Heart right ventricle (tissue), 16 donors: ENCODE data around the gene CRIP2. TPM values are rescaled to one million over a fixed set of nuclear protein-coding genes. Genes with fewer than 3 reads are reported as not detected.
A peak's percentile ranks its signal among the peaks of the same experiment; 100 is the strongest.

Source experiments
- ATAC-seq, 8 donors: fragments of 200-7000 bp; cut with Tn5 transposase; one replicate each; pipeline ENCODE4 v1.9.1; 2020; ENCODE audit warnings: mild to moderate bottlenecking in 8 of 8, moderate library complexity in 8 of 8, moderate number of reproducible peaks in 1 of 8
- DNase-seq, 2 donors: peaks; one replicate each; pipeline ENCODE4 v3.0.0-alpha.2; 2020
- H3K27ac ChIP-seq, 10 donors: fragments of 200-600 bp; sonication (generic) in 2 of 10; one replicate each; pipeline versions ENCODE4 v1.5.0 to v1.8.0; 2020 to 2022; ENCODE audit warnings: mild to moderate bottlenecking in 3 of 10
- H3K27me3 ChIP-seq, 7 donors: fragments of 200-600 bp; one replicate each; pipeline ENCODE4 v1.8.0; 2021 to 2022; ENCODE audit warnings: mild to moderate bottlenecking in 2 of 7
- H3K36me3 ChIP-seq, 9 donors: fragments of 200-600 bp; sonication (generic) in 1 of 9; one replicate each; pipeline versions ENCODE4 v1.5.0 to v1.8.0; 2020 to 2022; ENCODE audit warnings: mild to moderate bottlenecking in 2 of 9
- H3K4me1 ChIP-seq, 9 donors: fragments of 200-600 bp; sonication (generic) in 1 of 9; one replicate each; pipeline versions ENCODE4 v1.5.0 to v1.8.0; 2020 to 2022; ENCODE audit warnings: mild to moderate bottlenecking in 4 of 9
- H3K4me3 ChIP-seq, 10 donors: fragments of 200-600 bp; sonication (generic) in 2 of 10; one replicate each; pipeline versions ENCODE4 v1.5.0 to v1.8.0; 2020 to 2022; ENCODE audit warnings: mild to moderate bottlenecking in 7 of 10, moderate library complexity in 2 of 10
- H3K9me3 ChIP-seq, 11 donors: fragments of 200-600 bp in 10 of 11; sonication (generic) in 2 of 11; one replicate each; pipeline versions ENCODE4 v1.5.0 to v1.8.0; 2013 to 2022; ENCODE audit warnings: mild to moderate bottlenecking in 2 of 11, control low read depth in 1 of 11, moderate library complexity in 1 of 11
- WGBS, 2 donors: extraction: QIAGEN DNeasy Blood & Tissue Kit; methylation state at CpG; one replicate each; pipeline ENCODE4 v1.1.7; 2013; ENCODE audit warnings: inconsistent platforms in 1 of 2; 5-methylcytosine and 5-hydroxymethylcytosine counted together
- intact Hi-C, 10 donors: fragments of 100-400 bp; cut with DNase I; formaldehyde crosslinking; loops; one replicate each; pipeline versions ENCODE4 v1.11.1 to v1.14.2; 2022
- polyA plus RNA-seq, 2 donors: library from polyadenylated mRNA; stranded (reverse); fragments of 200-250 nt; gene quantifications; one replicate each; pipeline ENCODE4 v1.2.3, GENCODE V29; 2013
- total RNA-seq, 10 donors: library from RNA; stranded (reverse); fragmentation: NEBNext Ultra II Directional in 3 of 10; extraction: Animal tissue kit (Norgen Biotek cat#: 25700) in 3 of 10; gene quantifications; one replicate each; pipeline versions ENCODE4 v1.2.1 to v1.2.4, GENCODE V29; 2021 to 2023
- TF ChIP-seq, protein P1 (sequence below), 9 donors: fragments of 200-600 bp; sonication (generic) in 2 of 9; IDR thresholded peaks; one replicate each; pipeline versions ENCODE4 v1.5.0 to v1.8.0; 2021 to 2022; ENCODE audit warnings: antibody characterized with exemption in 9 of 9, mild to moderate bottlenecking in 5 of 9, moderate library complexity in 1 of 9
- donor health status: Arrhythmogenic right ventricular cardiomyopathy.
- donor health status: ischemic (EF 13 %, LVEDD 7.1; RV severe dilation, severe dysfunction).
- donor health status: healthy with polysubstance abuse.
- donor health status: DM: no; HTN: yes; CAD: no.
- donor health status: DM: no; HTN: no; CAD: no.
- donor health status: ischemic (EF 25% LVEDD 6.9; RV normal size, moderate dysfunction).
- donor health status: ischemic (EF 25% LVEDD 5.7; RV mildly dilated, moderate dysfunction).
- donor health status: healthy.
- donor health status: DM: yes; HTN: yes; CAD: no.
- donor health status: Ischemic cardiomyopathy.
- donor health status: ischemic (EF 35%, LVEDD 5.7; RV mildly dilated, moderate dysfunction).
- donor health status: nonischemic (EF 11% LVEDD 7.7; RV severe dilation, severe dysfunction).
- donor health status: DM: yes; HTN: yes; CAD: no.
- donor health status: PGD.
- donor health status: ischemic (EF 29% LVEDD 5.4; RV normal size, mild dysfunction).
- donor health status: nonischemic (EF 23%, LVEDD 6.1; RV moderate dilation, normal function).

CRIP2 gene
- total and polyA plus RNA-seq, 12 donors = 731 to 1,223 (median 927) TPM

GRCh38 chr14:105471823-105472485 is 2.7 kb upstream of the CRIP2 start:
- DNase-seq (peak; percentile 51 to 68), ATAC-seq (peak in 6 of 8 donors; percentile 1 to 23 (median 4))
- Histone ChIP-seq H3K9me3 (no peaks in the 10 kb centered on the region), H3K36me3 (peaks cover 0 to 24% (median 0%) of the 10 kb centered on the region in 9 donors), H3K4me1 (peaks cover 58 to 85% (median 77%) of the 10 kb centered on the region in 9 donors), H3K4me3 (no peak overlapping the region), H3K27ac (peak overlapping the region; percentile 80 to 100 (median 100)), H3K27me3 (peaks cover 0 to 35% (median 0%) of the 10 kb centered on the region in 7 donors)
- WGBS, 2 donors = 39 to 56% methylated on average over 8 of the region's 8 CpGs
- TF ChIP-seq, protein P1, sequence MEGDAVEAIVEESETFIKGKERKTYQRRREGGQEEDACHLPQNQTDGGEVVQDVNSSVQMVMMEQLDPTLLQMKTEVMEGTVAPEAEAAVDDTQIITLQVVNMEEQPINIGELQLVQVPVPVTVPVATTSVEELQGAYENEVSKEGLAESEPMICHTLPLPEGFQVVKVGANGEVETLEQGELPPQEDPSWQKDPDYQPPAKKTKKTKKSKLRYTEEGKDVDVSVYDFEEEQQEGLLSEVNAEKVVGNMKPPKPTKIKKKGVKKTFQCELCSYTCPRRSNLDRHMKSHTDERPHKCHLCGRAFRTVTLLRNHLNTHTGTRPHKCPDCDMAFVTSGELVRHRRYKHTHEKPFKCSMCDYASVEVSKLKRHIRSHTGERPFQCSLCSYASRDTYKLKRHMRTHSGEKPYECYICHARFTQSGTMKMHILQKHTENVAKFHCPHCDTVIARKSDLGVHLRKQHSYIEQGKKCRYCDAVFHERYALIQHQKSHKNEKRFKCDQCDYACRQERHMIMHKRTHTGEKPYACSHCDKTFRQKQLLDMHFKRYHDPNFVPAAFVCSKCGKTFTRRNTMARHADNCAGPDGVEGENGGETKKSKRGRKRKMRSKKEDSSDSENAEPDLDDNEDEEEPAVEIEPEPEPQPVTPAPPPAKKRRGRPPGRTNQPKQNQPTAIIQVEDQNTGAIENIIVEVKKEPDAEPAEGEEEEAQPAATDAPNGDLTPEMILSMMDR (IDR thresholded peaks at IDR 0.05) = no peak
- intact Hi-C loops = loop anchor here in 1 of 10 donors (2.0 kb wide), 1 partner anchor 19 kb away; the partner anchor contains the start of gene TEDC1

DNA sequence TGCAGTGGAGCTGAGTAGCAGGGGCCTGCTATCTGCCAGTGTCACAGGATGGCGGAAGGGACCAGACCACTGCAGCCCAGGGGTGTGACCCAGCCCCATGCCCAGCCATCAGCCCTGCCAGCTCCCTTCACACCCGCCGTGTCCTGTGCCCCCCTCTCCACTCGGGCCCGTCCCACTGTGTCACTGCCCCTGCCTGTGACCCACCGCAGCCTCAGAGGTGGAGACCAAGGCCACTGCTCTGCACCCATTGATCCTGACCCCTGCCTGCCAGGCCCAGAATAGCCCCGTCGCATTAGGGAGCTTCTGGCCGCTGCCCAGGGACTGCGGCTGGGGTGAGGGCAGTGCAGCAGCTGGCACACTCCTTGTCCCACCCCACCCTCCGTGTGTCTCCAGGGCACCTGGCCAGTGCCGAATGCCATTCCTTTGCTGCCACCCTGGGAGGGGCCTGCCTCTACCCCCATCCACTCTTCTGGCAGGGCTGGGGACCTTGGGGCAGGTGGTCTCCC is 2.1 kb upstream of the CRIP2 start:
- ATAC-seq = peak; percentile 2 to 48 (median 24)
- H3K4me3 ChIP-seq = peak overlapping the region in 3 of 10 donors; percentile 49 to 68 (median 58)
- H3K36me3 ChIP-seq = peaks cover 0 to 18% (median 0%) of the 10 kb centered on the region in 9 donors
- 42 to 52% methylated on average over 12 of the region's 12 CpGs for WGBS, 2 donors
- peaks cover 0 to 35% (median 0%) of the 10 kb centered on the region in 7 donors for H3K27me3 ChIP-seq
- H3K9me3 ChIP-seq = no peaks in the 10 kb centered on the region
- intact Hi-C loops = no loop called here
- peaks cover 52 to 83% (median 77%) of the 10 kb centered on the region in 9 donors for H3K4me1 ChIP-seq
- peak overlapping the region; percentile 80 to 100 (median 100) for H3K27ac ChIP-seq
- TF ChIP-seq, protein P1 (IDR thresholded peaks at IDR 0.05) = peak in 6 of 9 donors; percentile 10 to 48 (median 34)
- DNase-seq = peak; percentile 82 to 84

- DNase-seq = peak; percentile 45 to 57
- no peak for ATAC-seq
Observed at GRCh38 chr14:105473033-105473676, 1.5 kb upstream of the CRIP2 start.

More at GRCh38 chr14:105473033-105473676, 1.5 kb upstream of the CRIP2 start:
- H3K27me3 ChIP-seq = peaks cover 0 to 40% (median 0%) of the 10 kb centered on the region in 7 donors
- peak overlapping the region; percentile 80 to 100 (median 100) for H3K27ac ChIP-seq
- TF ChIP-seq, protein P1 (IDR thresholded peaks at IDR 0.05) = no peak
- WGBS, 2 donors = 20 to 24% methylated on average over 7 of the region's 7 CpGs
- H3K4me1 ChIP-seq = peaks cover 47 to 81% (median 76%) of the 10 kb centered on the region in 9 donors
- peaks cover 0 to 15% (median 0%) of the 10 kb centered on the region in 9 donors for H3K36me3 ChIP-seq
- H3K9me3 ChIP-seq = no peaks in the 10 kb centered on the region
- intact Hi-C loops = no loop called here
- H3K4me3 ChIP-seq = peak overlapping the region; percentile 49 to 100 (median 66)
